GM18951 (cell line): ENCODE measurements around the gene HDAC4.

Experiments used
- POLR2A ChIP-seq: IDR thresholded peaks from 4 replicates; pipeline ENCODE4 v1.6.1; 2011; ENCODE audit warnings: mild to moderate bottlenecking; ENCODE audit not compliant: insufficient read length, insufficient read depth; ENCODE audit errors: extremely low read depth
- in situ Hi-C: fragments of 300-500 bp; cut with MboI; formaldehyde crosslinking; loops from one replicate; pipeline ENCODE4 v1.12.0; 2022; ENCODE audit warnings: low sequenced_read_pairs, mixed read lengths, inconsistent platforms; ENCODE audit not compliant: unreplicated experiment

HDAC4 gene

DNA sequence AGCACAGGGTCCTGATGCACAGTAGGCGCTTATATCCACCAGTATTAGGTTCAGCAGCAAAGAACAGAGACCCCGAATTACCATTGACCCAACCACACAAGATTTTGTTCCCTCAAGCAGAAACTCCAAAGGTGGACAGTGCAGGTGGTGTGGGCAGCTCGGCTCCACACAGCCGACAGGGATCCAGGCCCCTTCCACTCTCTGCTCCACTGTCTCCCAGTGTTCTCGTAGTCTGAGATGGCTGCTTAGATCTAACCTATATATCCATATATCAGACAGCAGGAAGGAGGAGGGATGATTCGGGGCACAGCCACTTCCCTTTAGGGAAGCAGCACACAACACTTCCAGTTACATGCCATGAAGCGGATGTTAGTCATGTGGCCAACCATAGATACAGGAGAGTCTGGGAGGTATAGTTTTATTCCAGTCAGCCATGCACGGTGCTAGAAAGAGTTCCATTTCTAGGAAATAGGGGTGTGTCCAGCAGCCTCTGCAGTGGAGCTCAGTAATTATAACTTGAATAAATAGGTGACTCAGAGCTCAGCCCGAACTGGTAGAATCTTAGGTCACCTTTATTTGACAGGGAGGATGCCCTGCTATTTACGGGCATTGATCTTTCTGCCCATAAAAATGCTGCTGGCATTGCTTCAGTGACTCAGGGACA lies 394.1 kb downstream of the HDAC4 start:
- in situ Hi-C loops: no loop called here
- TF ChIP-seq POLR2A: no peak

DNA sequence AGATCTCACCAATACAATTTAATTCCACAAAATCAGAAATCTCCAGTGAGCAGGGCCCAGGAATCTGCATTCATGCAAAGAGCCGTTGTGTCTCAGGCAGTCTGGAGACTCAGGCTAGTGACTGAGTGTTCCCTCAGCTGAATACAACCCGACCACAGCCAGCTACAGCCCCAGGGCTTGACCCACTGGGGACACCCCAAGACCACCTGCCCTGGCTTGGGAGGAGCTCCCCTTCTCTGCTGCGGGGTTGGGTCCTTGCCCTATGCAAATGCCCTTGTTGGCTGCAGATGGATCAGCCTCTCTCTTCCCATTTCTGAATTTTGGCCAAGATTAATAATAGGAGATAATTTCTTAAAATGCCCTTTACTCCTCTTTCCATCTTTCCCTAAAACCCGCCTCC lies 395.2 kb downstream of the HDAC4 start:
- TF ChIP-seq POLR2A: no peak
- in situ Hi-C loops: no loop called here

DNA sequence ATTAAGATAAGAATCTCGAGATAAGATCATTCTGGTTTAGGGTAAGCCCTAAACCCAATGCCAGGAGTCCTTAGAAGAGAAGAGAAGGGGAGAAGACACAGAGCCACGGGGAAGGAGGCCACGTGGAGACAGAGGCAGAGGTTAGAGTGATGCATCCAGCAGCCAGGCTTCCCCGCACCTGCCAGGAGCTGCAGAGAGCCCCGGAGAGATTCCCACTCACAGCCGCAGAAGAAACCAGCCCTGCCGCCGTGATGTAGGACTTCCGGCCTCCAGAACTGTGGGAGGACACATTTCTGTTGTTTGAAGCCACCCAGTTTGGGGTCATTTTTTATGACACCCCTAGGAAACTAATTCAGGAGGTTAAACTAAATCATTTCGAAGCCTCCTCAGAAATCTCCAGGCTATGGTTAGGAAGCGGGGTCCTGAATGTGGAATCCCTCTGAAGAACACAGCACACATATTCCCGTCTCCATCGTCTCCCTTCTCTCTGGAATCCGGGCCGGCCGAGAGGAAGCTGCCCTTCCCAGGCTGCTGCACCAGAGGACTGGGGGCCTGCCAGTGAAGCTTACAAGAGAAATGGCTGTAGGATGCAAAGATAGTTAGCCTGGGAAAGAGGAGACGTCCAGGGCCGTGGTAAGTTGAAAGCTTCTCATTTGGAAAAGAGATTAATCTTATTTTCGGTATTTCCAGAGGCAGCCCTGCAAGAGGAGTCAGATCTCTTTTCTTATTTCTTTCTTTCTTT lies 396.4 kb downstream of the HDAC4 start:
- in situ Hi-C loops: no loop called here
- TF ChIP-seq POLR2A: no peak

DNA sequence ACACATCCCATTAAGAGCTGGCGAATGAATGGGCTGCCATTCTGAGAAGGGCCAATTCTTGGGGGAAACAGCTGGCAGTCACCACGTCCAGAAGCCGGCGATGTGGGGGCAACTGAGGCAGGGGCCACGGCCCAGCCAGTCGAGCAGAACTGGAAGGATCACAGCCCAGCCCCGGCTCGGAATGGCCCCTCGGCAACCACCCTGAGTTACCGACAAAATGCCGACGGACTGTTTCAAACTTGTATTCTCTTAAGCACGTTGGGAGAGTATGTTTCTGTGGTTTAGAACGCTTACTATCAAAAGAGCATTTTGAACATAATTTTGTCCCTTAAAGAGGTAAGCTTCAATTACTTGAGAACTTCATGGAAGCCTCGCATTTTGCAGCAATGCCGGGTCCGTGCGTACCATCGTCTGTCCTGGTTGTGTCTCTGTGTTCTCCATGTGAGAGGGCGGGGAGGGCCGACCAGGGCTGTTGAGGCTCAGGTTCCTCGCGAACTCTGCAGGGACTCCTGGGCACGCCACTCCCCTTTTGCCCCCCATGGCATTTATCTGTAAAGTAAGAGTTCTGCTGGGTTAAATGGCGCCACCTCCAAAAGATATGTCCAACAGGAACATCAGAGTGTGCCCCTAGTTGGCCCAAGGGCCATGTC lies 397.1 kb downstream of the HDAC4 start:
- no peak for TF ChIP-seq POLR2A
- in situ Hi-C loops: no loop called here

DNA sequence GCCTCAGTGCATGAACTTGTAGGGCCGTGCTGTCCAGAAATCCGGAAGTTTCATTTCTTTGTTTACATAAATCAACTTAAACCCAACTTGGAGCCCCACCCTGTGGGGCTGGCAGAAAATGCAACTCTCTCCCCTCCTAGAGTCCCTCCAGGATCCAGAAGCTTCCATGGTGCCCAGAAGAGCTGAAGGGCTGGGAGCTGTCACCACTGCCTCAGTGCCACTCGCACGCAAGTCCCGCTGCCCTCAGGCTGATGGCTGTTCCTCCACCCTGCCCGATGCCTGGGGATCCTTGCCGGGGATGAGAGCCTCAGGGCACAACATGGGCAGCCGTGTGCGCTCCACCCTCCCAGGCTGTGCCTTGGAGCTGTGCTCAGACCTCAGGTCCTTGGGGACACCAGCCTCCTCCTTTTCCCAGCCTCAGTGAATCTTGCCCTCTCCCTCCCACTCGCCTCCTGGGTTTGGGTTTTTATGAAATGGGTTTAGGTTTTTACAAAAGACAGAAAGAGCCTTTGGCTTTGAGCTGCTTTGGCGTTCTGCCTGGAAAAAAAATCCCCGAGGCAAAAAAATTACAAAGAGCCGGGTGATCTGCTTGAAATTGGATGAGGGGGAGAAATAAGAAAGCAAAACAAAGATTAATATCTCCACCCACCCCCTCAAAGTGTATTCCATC lies 397.7 kb downstream of the HDAC4 start:
- TF ChIP-seq POLR2A: no peak
- in situ Hi-C loops: no loop called here

DNA sequence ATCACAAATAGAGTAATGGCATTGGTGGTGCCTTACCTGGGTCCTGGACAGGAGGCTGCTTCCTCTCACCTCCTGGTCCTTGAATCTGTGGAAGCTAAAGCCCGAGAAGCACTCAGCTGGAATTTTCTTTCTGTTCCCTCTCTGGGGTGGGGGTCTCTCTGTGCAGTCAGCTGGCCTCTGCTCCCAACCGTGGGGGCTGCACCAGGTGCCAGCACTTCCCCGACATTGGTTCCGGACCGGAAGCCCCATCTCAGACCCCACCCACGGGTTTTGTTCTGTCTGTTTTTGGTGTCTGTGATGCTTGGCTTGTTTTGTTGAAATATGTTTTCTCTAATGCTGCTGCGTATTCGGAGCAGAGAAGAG lies 398.2 kb downstream of the HDAC4 start:
- TF ChIP-seq POLR2A: no peak
- in situ Hi-C loops: no loop called here

DNA sequence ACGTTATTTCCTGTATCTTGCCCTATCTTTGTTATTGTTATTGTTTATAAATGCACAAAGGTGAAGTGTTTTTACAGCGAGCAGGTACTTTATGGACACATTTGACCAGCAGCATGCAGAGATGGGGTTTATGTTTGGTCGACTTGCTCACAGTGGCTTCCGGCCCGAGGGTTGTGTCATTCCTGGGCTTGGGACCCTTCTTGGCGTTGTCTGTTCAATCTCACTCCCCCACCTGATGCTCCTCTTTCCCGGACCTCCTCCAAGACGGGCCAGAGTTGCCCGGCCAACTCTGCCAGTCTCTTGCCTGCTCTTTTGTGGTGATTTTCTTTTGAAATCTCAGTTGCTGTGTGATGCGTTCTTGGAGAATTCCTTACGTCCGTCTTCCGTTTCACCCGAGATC lies 399.0 kb downstream of the HDAC4 start:
- TF ChIP-seq POLR2A: no peak
- in situ Hi-C loops: no loop called here

DNA sequence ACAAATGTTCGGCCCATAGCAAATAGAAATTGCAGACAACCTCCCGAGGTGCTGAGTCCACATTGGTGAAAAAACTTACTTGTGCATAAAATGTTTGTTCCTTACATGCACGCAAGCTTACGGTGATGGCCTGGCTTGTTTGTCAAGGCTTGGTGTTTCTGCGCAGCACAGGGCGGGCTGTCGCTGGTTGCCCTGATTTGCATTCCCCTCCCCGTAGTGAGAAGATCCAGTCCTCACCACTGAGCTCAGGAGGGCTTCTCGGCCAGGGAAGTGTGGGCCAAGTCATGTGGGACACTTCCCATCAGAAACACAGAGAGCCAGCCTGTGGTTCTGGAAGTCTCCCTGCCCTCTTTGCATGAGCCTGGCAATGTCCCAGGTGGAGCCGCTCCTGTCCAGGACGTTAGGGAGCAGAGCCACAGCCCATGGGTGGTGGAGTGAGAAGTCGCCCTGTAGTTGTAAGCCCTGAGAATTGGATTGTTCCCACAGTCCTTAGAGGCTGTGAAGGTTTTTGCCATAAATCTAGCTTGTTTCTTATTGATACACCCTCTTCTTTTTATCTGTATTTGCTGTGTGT lies 400.2 kb downstream of the HDAC4 start:
- in situ Hi-C loops: no loop called here
- TF ChIP-seq POLR2A: no peak

DNA sequence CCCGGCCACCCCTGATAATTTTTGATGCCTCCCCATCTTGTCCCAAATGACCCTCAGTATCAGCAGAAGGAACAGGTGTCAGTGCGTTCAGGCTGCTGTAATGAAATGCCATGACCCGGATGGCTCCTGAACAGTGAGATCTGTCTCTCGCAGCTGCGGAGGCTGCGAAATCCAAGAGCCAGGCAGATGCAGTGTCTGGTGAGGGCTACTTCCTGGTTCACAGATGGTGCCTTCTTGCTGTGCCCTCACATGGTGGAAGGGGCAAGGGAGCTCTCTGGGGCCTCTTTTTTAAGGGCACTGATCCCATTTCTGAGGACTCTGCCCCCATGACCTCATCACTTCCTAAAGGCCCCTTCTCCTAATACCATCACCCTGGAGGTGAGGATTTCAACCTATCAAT lies 400.7 kb downstream of the HDAC4 start:
- in situ Hi-C loops: no loop called here
- no peak for TF ChIP-seq POLR2A

DNA sequence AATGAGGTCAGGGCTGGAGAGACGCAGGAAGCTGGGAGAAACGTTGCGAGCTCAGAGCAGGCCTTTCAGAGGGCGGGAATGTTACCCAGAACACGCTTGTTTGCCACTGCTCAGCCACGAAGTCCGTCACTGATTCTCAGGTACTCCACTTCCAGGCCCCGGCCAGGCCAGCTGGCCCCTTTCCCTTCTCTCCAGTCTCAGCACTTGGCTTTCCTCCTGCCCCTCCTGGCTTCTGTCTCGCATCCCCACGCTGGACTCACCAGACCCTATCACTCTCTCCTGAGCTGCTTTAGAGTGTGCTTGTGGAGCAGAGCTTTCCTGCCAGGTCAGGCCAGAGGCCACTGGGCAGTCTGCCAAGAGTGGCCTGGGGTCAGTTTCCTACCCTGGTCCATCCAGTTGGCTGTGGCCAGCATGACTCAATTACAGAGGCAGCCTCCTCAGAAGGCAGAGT lies 401.5 kb downstream of the HDAC4 start:
- in situ Hi-C loops: no loop called here
- no peak for TF ChIP-seq POLR2A

DNA sequence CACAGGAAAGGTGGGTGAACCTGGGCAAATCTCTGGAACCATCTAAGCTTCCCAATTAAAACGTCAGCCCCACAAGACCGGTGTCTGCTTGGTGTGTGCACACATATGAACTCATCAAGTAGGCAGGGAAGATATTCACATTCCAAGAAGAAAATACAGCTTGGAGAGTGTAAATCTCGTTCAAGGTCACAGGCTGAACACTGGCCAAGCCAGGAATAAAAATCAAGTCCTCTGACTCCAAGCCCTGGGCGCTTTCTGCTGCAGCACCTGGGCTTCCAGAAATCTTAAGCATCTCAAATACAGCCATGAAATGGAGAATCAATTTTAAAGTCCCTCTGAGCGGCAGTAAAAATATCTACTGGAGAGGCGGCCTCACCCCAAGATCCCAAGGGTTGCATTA lies 402.0 kb downstream of the HDAC4 start:
- no peak for TF ChIP-seq POLR2A
- in situ Hi-C loops: no loop called here
